Gastroesophageal sphincter (tissue), 4 donors: Measurements from ENCODE around the gene PIK3C2A. TPM values are rescaled to one million over a fixed set of nuclear protein-coding genes. Genes with fewer than 3 reads are reported as not detected.

ENCODE experiments used
- ATAC-seq: fragments of 150-250 bp; one replicate; pipeline ENCODE4 v1.9.1; 2016; ENCODE audit warnings: mild to moderate bottlenecking, moderate library complexity
- H3K27ac ChIP-seq, 4 donors: fragments of 200-600 bp; sonication (generic) in 3 of 4; 1 replicate in 3 of 4; 2 replicates in 1 of 4; pipeline ENCODE4 v1.5.1; 2016 to 2019
- H3K27me3 ChIP-seq: fragments of 200-600 bp; sonication (generic); one replicate; pipeline ENCODE4 v1.5.1; 2019
- H3K36me3 ChIP-seq, 2 donors: fragments of 200-600 bp; sonication (generic); one replicate each; pipeline ENCODE4 v1.5.1; 2019; ENCODE audit warnings: control low read depth in 1 of 2
- H3K4me1 ChIP-seq, 3 donors: fragments of 200-600 bp; sonication (generic); 1 replicate in 2 of 3; 2 replicates in 1 of 3; pipeline ENCODE4 v1.5.1; 2016 to 2019; ENCODE audit warnings: control low read depth in 2 of 3
- H3K4me3 ChIP-seq, 2 donors: fragments of 200-600 bp; sonication (generic); one replicate each; pipeline ENCODE4 v1.5.1; 2019; ENCODE audit warnings: mild to moderate bottlenecking in 1 of 2, moderate library complexity in 1 of 2
- H3K9me3 ChIP-seq, 3 donors: fragments of 200-600 bp; sonication (generic); one replicate each; pipeline ENCODE4 v1.5.1; 2017 to 2019; ENCODE audit warnings: control low read depth in 2 of 3
- EP300 ChIP-seq: sonication (generic); formaldehyde crosslinking; IDR thresholded peaks from one replicate; pipeline ENCODE4 v1.6.1; 2017; ENCODE audit warnings: antibody characterized with exemption, mild to moderate bottlenecking
- POLR2A ChIP-seq, 2 donors: fragments of 450-650 bp; IDR thresholded peaks; one replicate each; pipeline ENCODE4 v1.6.1; 2017; ENCODE audit warnings: antibody characterized with exemption in 2 of 2, mild to moderate bottlenecking in 2 of 2, moderate library complexity in 1 of 2
- POLR2AphosphoS5 ChIP-seq: sonication (generic); formaldehyde crosslinking; IDR thresholded peaks from one replicate; pipeline ENCODE4 v1.6.1; 2017; ENCODE audit warnings: antibody characterized with exemption
- WGBS, 2 donors: methylation state at CpG; one replicate each; pipeline ENCODE4 v1.1.5; 2018; ENCODE audit warnings: low coverage in 1 of 2; 5-methylcytosine and 5-hydroxymethylcytosine counted together
- total RNA-seq, 4 donors: library from RNA; depleted of rRNA; stranded (reverse); fragments of >200 nt; gene quantifications; one replicate each; pipeline ENCODE4 v1.1.0, GENCODE V29; 2016
- TF ChIP-seq, protein P1 (sequence below), 4 experiments: fragments of 200-600 bp in 2 of 4; fragments of 450-650 bp in 2 of 4; sonication (generic) in 1 of 4; IDR thresholded peaks; one replicate each; pipeline ENCODE4 v1.5.1; 2017 to 2019; ENCODE audit warnings: antibody characterized with exemption in 4 of 4, mild to moderate bottlenecking in 2 of 4, moderate library complexity in 2 of 4

Gene PIK3C2A
- total RNA-seq, 4 donors from 2014 or later: 68.2 to 104 (median 88.2) TPM

- no peaks in the 10 kb centered on the region for H3K27me3 ChIP-seq
- no peaks in the 10 kb centered on the region for H3K9me3 ChIP-seq
- WGBS, 2 donors: 88% methylated on average over 1 of the region's 1 CpG; no CpG with 5 or more reads in 1 of the 2 donors
- no peak for TF ChIP-seq POLR2A (IDR thresholded peaks at IDR 0.05)
- no peak for TF ChIP-seq EP300
- TF ChIP-seq, protein P1, sequence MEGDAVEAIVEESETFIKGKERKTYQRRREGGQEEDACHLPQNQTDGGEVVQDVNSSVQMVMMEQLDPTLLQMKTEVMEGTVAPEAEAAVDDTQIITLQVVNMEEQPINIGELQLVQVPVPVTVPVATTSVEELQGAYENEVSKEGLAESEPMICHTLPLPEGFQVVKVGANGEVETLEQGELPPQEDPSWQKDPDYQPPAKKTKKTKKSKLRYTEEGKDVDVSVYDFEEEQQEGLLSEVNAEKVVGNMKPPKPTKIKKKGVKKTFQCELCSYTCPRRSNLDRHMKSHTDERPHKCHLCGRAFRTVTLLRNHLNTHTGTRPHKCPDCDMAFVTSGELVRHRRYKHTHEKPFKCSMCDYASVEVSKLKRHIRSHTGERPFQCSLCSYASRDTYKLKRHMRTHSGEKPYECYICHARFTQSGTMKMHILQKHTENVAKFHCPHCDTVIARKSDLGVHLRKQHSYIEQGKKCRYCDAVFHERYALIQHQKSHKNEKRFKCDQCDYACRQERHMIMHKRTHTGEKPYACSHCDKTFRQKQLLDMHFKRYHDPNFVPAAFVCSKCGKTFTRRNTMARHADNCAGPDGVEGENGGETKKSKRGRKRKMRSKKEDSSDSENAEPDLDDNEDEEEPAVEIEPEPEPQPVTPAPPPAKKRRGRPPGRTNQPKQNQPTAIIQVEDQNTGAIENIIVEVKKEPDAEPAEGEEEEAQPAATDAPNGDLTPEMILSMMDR (IDR thresholded peaks at IDR 0.05): no peak
- TF ChIP-seq POLR2AphosphoS5: no peak
- no peak overlapping the region for H3K27ac ChIP-seq
- ATAC-seq: no peak
- no peak overlapping the region for H3K4me3 ChIP-seq
- H3K4me1 ChIP-seq: no peaks in the 10 kb centered on the region
- no peaks in the 10 kb centered on the region for H3K36me3 ChIP-seq
Measured at GRCh38 chr11:17221968-17222367, 14.2 kb upstream of the PIK3C2A start.

GRCh38 chr11:17219016-17219415, 11.2 kb upstream of the PIK3C2A start:
- no peak for ATAC-seq
- Histone ChIP-seq H3K4me1 (no peaks in the 10 kb centered on the region), H3K9me3 (no peaks in the 10 kb centered on the region), H3K27me3 (no peaks in the 10 kb centered on the region), H3K27ac (no peak overlapping the region), H3K4me3 (no peak overlapping the region), H3K36me3 (no peaks in the 10 kb centered on the region)
- TF ChIP-seq POLR2A (IDR thresholded peaks at IDR 0.05): no peak
- TF ChIP-seq POLR2AphosphoS5: no peak
- WGBS, 2 donors: 82 to 88% methylated on average over 2 of the region's 2 CpGs

GRCh38 chr11:17218403-17218802, 10.6 kb upstream of the PIK3C2A start:
- ATAC-seq: no peak
- TF ChIP-seq POLR2AphosphoS5 (no peak), EP300 (no peak), POLR2A (IDR thresholded peaks at IDR 0.05) (no peak)
- TF ChIP-seq, protein P1 (IDR thresholded peaks at IDR 0.05): no peak
- no peak overlapping the region for H3K27ac ChIP-seq
- H3K36me3 ChIP-seq: no peaks in the 10 kb centered on the region
- H3K9me3 ChIP-seq: no peaks in the 10 kb centered on the region
- H3K27me3 ChIP-seq: no peaks in the 10 kb centered on the region
- H3K4me3 ChIP-seq: no peak overlapping the region
- H3K4me1 ChIP-seq: no peaks in the 10 kb centered on the region

DNA sequence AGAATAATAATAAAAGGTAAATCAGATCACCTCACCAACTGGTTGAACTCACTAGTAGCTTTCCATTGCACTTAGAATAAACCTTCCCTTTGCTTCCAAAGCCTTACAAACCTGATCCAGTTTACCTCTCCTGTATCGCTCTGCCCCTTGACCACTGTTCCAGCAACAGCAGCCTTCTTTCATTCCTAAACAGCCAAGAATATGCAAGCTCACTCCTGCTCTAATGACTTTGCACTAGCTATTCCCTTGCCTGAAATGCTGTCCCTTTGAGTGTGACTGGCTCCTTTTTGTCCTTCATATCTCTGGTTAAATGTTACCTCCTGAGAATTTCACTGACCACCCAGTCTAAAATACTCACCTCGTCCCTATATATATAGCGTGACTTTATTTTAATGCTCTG, 9.6 kb upstream of the PIK3C2A start:
- Histone ChIP-seq H3K4me3 (no peak overlapping the region), H3K27ac (no peak overlapping the region), H3K36me3 (no peaks in the 10 kb centered on the region), H3K4me1 (no peaks in the 10 kb centered on the region), H3K9me3 (no peaks in the 10 kb centered on the region), H3K27me3 (no peaks in the 10 kb centered on the region)
- TF ChIP-seq, protein P1 (IDR thresholded peaks at IDR 0.05): no peak
- TF ChIP-seq POLR2AphosphoS5 (no peak), EP300 (no peak), POLR2A (IDR thresholded peaks at IDR 0.05) (no peak)
- 88 to 92% methylated on average over 3 of the region's 3 CpGs for WGBS, 2 donors
- no peak for ATAC-seq

DNA sequence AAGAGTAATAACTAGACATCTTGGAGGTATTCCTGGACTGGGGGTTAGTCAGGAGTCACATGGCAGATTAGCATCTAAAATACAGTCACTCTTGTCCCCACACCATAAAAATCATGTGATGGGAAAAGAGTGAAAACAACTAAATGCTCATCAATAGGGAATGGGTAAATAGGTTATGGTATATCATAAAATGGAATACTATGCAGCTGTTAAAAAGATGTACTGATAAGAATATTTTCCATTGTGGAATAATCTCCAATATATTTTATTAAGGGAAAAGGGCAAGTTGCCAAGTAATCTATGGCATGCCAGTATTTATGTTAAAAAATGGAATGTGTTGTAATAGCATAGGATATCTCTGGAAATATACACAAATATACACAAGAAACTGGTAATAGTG, 6.6 kb upstream of the PIK3C2A start:
- no peak for ATAC-seq
- H3K27me3 ChIP-seq: no peaks in the 10 kb centered on the region
- no peak overlapping the region for H3K4me3 ChIP-seq
- no peaks in the 10 kb centered on the region for H3K36me3 ChIP-seq
- TF ChIP-seq POLR2AphosphoS5: no peak
- TF ChIP-seq, protein P1 (IDR thresholded peaks at IDR 0.05): no peak
- no peak for TF ChIP-seq POLR2A (IDR thresholded peaks at IDR 0.05)
- no peak for TF ChIP-seq EP300
- no peaks in the 10 kb centered on the region for H3K9me3 ChIP-seq
- peaks cover 0 to 2% (median 0%) of the 10 kb centered on the region in 3 donors for H3K4me1 ChIP-seq
- H3K27ac ChIP-seq: no peak overlapping the region
